GM18498 (cell line): ENCODE results near the gene SMURF1.
"Not testable (repeated sequence)": the region's sequence is repeated elsewhere in the genome, so short reads cannot be mapped to it uniquely, and the experiment has no call there.

Experiments
- ATAC-seq: cut with Tn5 transposase; IDR thresholded peaks from one replicate; pipeline ENCODE4 v1.9.1; 2021; ENCODE audit warnings: mild to moderate bottlenecking, moderate library complexity; ENCODE audit not compliant: unreplicated experiment

Gene SMURF1

DNA sequence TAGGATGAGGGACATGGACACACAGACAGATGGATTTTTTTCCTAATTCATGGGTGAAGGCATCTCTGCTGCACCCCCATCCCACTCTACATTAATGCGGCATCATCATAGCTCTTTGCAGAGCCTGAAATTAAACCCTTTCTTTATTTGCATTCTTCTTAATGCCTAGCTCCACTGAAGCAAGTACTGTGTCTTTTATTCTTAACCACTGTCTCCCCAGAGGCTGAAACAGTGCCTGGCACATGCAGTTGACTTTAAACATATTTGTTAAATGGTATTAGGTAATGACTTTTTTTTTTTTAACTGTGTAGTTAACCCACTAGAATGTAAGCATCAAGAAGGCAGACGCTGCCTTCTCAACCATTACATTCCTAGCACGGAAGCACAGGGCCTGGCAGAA lies 73.5 kb downstream of the SMURF1 start:
- no peak for ATAC-seq

DNA sequence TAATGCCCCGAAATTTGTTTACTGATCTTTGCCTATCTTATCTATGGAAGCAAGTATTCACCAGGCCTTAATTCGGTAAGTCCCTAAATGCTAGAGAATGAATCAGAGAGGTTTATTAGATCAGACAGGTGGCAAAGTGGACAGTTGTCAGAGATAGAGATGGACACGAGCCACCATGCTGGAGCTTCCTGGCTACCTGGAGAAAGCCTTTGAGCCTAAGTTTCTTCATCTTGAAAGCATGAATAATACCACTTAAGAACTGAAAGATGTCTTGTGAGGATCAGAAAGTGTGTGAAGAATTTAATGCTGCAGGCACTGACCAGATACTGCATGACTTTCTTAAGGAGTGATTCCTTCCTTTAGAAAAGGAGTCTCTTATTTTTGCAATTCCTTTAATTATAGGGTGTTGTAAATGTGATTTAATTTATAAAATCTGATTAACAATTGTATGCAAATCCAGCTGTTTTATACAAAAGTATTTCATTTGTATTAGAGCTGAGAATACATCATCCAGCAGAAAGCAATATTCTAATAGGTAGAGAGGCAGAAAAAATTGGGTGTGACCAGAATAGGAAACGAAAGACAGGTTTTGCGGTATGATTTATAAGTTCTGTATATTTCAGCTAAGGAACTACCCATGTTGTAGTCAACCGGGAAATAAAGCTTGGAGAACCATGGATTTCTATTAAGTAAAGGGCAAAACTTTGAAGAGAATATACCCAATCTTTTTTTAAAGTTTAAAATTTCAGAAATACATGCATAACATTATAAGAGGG lies 82.7 kb downstream of the SMURF1 start:
- ATAC-seq, result no peak

DNA sequence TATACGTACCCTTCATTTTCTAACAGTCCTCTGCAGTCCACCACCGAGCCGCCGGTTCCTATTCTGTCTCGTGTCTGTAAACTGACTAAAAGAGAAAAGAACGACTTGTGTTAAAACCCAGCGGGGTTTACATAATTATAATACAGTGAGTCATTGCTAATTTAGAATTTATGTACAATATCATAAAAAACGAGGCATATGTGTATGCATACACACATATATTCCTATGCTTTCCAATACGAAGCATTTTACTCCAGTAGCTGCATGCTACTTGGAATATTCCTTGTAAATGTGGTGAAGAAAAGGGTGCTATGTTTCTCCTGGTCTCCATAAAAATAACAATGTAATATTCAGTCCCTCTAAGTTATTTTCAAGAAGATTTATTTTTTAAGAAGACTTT lies 89.1 kb downstream of the SMURF1 start:
- ATAC-seq, result no peak

DNA sequence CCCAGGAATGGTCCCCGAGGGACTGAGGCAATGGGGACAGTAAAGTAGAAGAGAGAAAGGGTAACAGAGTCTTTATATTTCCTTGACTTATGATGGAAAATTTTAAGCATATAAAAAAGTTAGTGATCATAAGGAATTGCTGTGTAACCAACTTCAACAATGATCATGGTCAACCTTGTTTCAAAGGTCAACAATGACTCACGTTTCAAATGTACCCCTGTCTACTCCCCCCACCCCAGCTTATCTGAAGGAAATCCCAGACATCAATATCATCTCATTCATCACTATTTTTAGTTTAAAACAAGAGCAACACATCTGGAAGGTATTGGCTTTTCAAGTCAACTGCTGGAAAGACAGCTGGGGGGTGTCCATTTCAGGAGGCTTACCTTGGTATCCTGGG lies 92.9 kb downstream of the SMURF1 start:
- ATAC-seq, result no peak

DNA sequence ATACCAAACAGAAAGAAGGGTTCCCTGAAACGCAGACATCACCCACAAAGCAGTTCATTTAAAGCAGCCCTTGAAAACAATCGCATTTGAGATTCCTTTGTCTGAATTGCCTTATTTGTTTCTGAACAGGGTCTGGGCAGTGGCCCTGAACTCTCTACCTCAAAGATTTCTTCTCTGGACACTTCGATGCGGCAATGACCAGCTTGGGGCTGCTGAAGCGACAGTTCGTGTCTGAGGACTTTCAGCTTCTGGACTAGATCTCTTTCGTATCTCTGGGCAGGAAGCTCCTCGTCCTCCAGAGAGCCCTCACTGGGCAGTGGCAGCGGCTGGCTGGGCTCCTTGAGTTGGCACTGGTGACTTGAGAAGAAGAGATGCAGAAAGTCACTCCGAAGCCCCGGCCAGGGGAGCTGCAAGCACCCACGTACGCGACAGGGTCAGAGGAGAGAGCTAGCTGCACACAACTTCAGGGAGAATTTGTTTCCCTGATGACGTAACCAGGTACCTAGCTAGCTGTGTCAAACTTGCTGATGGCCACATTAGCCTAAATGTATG lies 96.3 kb downstream of the SMURF1 start:
- ATAC-seq, result no peak

DNA sequence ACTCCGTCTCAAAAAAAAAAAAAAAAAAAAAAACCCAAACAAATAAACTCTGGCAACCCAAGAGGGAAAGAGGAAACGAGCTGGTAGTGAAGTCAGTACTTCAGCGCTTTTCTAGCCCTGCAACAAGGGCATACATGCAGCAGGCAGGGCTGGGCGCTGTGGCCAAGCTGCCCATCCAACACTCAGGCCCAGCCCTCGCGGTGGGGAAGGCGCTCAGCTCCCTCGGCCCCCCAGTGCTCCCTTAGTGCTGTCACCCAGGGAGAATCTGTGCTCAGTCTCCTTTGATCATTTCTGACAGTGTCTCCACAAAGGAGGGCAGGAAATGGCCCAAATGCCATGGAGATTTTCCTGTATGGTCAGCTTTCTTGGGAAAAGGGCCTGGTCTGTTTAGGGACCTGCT lies 97.2 kb downstream of the SMURF1 start:
- no peak for ATAC-seq

DNA sequence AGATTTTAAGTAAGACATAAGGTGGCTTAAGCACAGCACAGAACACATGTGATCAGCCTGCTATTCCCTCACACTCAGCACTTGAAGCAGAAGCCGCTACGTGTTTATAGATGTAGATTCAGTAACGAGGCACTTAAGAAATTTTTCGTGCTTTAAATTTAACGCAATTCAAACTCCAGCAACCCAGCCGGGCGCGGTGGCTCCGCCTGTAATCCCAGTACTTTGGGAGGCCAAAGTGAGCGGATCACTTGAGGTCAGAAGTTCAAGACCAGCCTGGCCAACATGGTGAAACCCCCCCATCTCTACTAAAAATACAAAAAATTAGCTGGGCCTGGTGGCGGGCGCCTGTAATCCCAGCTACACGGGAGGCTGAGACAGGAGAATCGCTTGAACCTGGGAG lies 97.6 kb downstream of the SMURF1 start:
- ATAC-seq, result not testable (repeated sequence)

DNA sequence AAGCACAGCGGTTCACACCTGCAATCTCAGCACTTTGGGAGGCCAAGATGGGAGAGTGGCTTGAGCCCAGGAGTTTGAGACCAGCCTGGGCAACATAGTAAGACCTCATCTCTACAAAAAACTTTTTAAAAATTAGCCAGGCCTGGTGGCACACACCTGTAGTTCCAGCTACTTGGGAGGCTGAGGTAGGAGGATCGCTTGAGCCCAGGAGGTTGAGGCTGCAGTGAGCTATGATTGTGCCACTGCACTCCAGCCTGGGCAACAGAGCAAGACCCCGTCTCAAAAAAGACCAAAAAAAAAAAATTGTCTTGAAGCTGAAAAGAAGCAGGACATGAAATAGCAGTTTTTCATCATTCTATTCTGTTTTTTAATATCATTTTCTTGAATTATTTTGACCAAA lies 99.0 kb downstream of the SMURF1 start:
- ATAC-seq, result not testable (repeated sequence)

DNA sequence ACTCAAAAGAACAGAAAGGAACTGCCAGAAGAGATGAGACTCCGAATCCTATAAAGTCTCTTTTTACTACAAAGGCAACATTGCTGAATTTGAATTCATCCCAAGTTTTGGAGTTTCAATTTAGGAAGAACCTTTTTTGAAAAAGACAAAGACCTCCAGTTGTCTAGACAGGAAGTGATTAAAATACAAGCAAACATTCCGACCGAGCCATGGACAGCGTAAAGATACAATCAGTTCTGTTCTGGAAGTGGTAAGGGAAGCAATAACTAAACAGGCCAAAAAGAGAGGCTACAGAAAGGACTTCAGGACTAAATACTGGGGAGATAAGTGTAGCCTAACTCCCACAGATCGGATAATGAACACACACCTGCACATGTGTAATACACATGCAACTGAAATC lies 101.0 kb downstream of the SMURF1 start:
- no peak for ATAC-seq

DNA sequence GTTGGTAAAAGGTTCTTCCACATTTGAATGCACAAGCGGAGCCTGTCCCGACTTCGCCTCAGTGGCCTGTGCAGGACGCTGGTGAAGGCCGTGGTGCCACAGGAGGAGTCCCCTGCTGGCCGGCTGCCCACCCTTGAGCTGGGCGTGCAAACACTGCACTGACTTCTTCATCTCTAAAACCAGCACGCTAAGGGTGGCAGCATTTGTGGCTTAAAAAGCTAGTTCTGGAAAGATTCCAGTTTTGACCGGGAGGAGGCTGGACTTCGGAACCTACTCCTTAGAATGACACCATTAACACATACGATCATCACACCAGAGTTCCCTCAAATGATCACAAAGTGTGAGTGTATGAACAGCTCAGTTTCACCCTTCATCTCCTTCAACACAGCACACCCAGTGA lies 102.4 kb downstream of the SMURF1 start:
- ATAC-seq, result no peak

DNA sequence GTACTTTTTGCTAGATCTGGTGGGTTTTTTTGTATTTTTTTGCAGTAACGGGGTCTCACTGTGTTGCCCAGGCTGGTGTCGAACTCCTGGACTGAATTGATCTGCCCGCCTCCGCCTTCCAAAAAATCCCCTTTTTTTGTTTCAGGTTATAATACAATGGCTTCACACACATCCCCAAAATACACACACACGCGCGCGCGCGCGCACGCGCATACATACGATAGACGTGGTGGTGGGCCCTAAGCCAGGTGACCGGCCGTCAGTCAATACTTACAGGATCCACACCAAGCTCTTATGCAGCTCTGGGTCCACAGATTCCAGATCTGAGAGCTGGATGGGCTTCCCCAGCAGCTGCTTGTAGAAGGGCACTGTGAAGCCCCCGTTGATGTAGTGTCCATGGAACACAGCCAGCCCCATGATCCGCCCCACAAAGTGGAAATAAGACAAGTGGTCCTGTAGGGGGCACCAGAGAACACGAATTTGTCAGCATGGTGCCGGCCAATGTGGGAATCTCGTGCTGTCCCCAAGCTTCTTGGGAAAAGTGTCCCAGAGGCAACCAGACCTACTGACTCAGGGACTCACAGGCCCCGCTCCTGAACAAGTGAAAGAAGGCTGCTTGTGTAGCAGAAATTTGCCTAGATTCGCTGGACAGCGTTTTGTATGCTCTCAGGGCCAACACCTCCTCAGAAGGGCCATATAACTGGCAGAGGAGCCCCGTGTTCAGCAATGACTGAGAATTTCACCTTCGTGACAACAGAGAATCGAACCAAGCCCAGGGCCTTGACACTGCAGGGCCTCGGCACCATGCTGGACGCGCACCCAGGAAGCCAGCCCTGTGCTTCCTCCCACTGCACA lies 103.6 kb downstream of the SMURF1 start:
- ATAC-seq, result no peak

DNA sequence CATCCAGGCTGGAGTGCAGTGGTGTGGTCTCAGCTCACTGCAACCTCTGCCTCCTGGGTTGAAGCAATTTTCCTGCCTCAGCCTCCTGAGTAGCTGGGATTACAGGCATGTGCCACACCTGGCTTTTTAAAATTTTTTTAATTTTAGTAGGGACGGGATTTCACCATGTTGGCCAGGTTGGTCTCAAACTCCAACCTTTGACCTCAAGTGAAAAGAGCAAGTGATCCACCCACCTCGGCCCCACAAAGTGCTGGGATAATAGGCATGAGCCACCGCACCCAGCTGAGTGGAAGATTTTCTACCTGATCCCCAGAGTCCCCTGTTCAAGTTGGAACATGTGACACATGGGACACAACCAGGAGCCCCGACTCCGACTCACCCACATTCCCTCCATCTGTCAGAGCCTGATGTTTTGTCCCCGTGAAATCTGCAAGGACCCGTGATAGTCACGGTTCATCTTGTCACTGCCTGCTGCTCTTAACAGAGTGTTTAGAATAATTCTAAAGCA lies 104.5 kb downstream of the SMURF1 start:
- no peak for ATAC-seq

DNA sequence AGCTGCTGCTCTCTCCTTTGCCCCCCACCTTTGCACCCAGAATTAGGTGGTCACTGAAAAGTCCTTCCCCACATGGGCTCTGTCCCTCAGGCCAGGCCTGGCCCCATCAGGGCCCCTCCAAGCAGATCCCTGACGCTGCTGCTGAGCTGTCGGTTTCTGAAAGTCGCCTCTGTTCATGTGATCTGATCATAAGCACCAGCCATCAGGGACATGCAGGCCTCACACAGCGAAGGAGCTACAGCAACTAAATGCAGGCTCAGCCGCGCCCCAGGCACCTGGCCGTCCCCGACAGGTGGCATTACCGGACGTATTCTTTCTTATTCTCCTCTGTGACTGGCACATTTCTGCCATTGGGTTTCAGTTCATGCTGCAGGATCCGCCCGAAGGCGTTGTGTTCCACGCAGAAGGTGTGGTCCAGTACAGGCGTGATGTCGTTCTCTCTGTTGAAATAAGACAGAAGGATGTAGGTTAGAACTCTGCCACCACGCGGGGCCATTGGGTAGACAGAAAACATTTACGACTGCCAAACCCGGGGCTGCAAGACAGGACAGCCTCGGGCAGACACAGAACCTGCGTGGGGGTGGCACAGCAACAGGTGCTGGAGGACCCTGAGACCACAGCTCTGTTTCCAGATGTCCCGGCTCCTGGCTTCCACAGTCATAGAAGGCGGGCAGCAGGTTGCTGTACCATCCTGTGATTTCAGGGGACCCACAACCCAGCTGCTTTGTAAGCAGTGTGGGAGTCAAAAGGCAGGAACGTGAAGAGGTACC lies 105.6 kb downstream of the SMURF1 start:
- no peak for ATAC-seq

DNA sequence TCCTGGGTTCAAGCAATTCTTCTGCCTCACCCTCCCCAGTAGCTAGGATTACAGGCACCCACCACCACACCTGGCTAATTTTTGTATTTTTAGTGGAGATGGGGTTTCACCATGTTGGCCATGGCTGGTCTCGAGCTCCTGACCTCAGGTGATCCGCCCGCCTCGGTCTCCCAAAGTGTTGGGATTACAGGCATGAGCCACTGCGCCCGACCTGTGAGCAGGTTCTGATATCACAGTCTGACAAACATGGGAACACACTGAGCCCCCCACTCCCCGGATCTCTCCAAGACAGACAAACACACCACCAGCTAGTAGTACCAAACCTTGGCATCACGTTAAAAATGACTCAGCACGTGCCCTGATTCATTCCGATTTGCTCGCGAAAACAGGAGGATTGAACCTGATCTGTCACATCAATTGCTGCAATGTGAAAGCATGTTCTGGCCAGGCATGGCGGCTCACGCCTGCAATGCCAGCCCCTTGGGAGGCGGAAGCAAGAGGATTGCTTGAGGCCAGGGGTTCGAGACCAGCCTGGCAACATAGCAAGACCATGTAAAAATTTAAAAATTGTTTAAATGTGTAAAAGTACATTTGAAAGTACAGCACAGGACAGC lies 106.5 kb downstream of the SMURF1 start:
- no peak for ATAC-seq

DNA sequence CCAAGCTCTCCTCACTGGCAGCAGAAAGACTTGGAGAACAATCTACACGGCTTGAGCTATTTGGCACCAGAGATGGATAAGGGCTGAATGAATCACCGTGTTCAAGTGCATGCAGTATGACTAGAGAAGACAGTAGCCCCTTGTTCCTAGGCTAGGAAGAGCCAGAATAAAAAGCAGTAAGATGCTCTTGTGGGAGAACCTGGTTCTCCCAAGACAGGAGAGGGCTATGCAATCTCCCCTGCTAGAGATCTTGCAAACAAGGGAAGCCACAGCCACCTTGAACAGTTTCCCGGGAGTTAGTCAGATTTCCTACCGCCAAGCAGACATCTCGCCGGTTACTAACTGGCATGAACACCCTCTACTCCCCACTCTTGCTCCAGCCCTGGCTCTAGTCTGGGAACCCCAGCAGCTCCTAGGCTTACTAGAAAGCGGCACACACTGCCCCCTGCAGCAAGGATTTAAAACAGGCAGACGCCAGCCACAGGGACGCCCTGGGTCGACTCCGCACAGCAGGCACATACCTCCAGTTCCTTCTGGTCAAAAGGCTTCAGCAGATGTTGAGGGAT lies 107.3 kb downstream of the SMURF1 start:
- ATAC-seq, result no peak

DNA sequence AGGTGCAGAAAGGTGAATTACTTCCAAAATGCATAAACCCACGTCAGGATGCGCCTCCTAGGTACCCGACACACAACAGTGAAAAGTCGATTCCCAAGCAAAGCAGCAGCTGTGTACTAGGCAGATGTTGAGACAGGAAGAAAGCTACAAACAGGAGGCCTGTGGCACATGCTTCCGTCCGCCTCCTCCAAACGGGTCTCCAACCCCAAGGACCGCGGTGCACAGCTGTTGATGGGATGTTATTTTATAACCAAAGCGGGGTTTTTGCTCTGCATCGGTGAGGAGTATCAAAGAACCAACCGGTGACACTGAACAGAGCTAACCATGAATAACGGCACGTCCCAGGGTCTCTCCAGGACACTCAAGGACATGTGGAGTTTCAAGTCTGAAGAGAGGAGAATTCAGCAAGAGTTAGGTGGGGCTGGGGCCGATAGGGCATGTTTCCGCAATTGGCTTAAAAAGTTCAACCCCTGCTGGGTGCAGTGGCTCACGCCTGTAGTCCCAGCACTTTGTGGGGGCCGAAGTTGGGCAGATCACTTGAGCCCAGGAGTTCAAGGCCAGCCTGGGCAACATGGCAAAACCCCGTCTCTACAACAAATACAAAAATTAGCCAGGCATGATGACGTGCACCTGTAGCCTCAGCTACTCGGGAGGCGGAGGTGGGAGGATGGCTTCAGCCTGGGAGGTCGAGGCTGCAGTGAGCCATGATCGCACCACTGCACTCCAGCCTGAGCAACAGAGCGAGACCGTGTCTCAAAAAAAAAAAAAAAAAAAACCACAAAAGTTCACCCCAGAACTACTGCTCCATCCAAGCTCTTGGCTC lies 108.0 kb downstream of the SMURF1 start:
- no peak for ATAC-seq

DNA sequence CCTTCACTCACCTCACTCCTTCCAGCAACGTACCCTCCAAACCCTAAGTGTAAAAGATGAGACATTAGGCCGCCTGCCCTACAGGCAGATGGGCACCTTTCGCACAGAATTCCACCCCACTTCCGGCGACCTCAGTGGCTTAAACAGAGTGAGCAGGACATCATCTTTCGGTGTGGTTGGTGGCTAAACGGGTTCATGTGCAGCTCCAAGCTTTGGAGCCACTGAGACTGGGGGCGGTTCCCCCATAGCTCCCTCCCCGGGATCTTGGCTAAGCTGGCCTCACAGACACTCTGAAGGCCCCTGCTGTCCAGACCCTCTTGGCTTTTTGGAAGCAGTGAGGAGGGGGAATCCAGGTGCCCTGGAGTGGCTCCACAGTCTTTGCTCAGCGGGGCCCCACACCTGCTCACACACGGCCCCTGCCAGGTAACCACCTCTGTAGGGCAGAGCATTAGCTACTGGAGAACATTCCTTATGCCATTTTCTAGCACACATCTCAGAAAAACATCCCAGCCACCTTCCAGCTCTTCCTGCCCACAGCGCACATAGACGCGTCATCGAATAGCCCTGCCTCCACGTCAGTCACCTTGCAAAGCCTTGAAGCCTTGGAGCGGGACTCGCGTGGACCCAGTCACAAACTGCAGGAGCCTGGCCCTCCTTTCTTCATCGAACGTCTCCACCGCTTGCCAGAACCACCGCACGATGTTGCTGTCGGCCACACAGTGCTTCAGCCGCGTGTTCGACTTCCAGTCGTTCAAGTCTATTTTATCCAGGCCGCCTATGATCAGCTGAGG lies 108.8 kb downstream of the SMURF1 start:
- ATAC-seq, result no peak

DNA sequence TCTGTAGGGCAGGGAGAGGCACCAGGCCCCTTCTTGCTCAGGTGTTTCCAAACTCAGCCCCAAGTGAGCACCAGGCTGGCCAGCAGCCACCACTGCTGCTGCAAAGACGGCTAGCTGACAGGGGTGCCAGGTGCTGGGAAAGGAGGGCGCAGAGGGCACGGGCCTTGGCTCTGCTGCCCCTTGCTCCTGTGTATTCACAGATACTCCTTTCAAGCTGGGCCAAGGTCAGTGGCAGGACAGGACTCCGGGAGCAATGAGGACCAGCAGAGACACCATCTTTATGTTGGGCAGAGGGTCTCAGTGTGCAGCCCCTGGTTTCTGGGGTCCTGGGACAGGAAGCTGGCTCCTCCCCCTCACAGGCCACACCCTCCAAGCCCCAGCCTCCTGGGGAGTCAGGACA lies 110.1 kb downstream of the SMURF1 start:
- no peak for ATAC-seq

DNA sequence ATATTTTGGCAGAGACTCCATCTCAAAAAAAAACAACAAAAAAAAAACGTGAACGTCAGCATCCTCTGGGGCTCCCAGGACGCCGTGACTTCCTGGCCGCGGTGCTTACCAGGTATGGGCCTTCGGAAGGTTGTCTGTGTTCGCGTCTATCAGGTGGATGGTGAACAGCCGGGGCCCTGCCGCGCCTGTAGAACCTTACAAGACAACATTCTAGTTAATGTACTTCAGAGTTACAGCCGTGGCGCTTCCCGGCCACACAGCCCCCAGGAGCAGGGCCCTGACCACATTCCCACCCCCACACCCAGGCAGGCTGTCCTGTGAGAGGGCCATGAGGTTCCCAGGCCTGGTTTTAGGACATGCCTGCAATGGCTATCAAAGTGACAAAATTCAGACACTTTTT lies 111.0 kb downstream of the SMURF1 start:
- no peak for ATAC-seq
